Left renal cortex interstitium (tissue), 4 donors: ENCODE data around the gene ZMYM2. TPM values are rescaled to one million over a fixed set of nuclear protein-coding genes. Genes with fewer than 3 reads are reported as not detected.
A peak's percentile ranks its signal among the peaks of the same experiment; 100 is the strongest.
"Not testable (repeated sequence)": the region's sequence is repeated elsewhere in the genome, so short reads cannot be mapped to it uniquely, and the experiment has no call there.

Experiments
- DNase-seq, 4 donors: peaks; one replicate each; pipeline ENCODE4 v3.0.0-alpha.2; 2013; ENCODE audit warnings: low read depth in 4 of 4, low spot score in 2 of 4, missing footprints in 1 of 4
- polyA plus RNA-seq, 4 donors: library from polyadenylated mRNA; unstranded; fragments of 120-200 nt; gene quantifications; one replicate each; pipeline ENCODE4 v1.2.1, GENCODE V29; 2013; ENCODE audit not compliant: insufficient read length in 4 of 4

The ZMYM2 gene
- polyA plus RNA-seq = 100 to 1,000 TPM in 3 of 4 donors, 10 to 100 TPM in 1; 91.2 to 143 (median 111) TPM

- DNase-seq = peak; percentile 92 to 96 (median 94)
Observed at GRCh38 chr13:19958155-19959111, at the start of gene ZMYM2. TSS of gene ZMYM2 (plus strand) at chr13:19958727. CDS start at chr13:19993073, 34,346 bp downstream.

GRCh38 chr13:19910336-19911072 lies 48.0 kb upstream of the ZMYM2 start:
- no peak for DNase-seq

DNA sequence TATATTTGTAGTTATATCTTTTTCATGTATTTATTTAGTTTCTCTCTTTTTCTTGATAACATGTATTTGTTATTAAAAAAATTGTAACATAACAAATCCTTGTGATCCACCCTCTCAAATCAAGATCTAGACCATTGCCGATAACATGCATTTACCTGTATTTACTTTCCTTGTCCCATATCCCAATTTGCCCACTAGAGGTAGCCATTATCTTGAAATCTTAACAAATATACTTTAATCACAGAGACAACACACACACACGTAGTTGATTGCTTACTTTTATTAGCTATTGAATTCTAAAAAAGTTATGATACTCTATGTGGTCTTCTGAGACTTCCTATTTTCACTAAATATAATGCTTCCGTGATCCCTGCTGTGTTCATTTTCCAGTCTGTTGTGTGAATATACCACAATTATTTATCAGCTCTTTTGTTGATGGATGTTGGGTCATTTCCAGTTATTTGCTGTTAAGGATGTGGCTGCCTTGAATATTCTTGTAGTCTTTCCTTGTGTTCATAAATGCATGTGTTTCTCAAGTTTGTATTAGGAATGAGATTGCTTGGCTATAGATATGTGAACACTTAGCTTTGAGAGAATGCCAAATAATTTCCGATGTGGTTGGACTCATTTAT lies 31.3 kb upstream of the ZMYM2 start:
- DNase-seq = peak in 2 of 4 donors; percentile 5 to 17

GRCh38 chr13:19940106-19940505 lies 18.4 kb upstream of the ZMYM2 start:
- no peak for DNase-seq

- no peak for DNase-seq
Observed at GRCh38 chr13:19950374-19950773, 8.2 kb upstream of the ZMYM2 start.

DNA sequence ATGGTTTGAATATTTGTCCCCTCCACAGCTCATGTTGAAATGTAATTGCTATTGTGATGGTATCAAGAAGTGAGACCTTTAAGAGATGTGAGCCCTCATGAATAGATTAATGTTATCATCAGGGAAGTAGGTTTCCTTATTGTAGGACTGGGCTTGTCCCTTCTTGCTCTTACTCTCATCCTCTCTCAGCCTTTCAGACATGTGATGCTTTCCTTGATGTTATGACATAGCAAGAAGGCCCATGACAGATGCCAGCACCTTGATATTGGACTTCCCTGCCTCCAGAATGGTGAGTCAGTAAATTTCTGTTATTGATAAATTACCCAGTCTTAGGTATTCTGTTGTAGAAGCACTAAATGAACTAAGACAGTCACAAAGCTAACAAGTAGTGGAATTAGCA lies 5.7 kb upstream of the ZMYM2 start:
- DNase-seq = no peak

DNA sequence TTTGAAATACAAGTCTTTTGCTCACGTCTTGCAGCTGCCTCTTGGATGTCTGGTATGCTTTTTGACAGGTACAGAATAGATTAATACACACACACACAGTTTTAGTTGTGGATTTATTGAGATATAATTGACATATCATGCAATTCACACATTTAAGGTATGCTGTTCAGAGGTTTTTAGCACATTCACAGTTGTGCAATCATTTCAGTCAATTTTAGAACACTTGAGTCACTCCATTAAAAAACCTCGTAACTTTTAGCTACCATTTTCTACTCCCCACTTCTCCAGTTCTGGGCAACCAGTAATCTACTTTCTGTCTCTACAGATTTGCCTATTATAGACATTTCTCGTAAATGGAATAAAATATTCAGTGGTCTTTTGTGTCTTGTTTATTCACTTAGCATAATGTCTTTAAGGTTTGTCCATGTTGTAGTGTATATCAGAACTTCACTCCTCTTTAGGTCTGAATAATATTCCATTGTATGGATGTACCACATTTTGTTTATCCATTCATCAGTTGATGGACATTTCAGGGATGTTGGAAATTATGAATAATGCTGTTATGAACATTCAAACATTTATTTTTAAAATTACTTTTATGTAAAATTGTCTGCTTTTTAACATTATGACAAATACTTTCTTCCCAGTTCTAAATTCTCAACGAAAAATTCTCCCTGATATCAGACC lies 2.5 kb upstream of the ZMYM2 start:
- DNase-seq = no peak

DNA sequence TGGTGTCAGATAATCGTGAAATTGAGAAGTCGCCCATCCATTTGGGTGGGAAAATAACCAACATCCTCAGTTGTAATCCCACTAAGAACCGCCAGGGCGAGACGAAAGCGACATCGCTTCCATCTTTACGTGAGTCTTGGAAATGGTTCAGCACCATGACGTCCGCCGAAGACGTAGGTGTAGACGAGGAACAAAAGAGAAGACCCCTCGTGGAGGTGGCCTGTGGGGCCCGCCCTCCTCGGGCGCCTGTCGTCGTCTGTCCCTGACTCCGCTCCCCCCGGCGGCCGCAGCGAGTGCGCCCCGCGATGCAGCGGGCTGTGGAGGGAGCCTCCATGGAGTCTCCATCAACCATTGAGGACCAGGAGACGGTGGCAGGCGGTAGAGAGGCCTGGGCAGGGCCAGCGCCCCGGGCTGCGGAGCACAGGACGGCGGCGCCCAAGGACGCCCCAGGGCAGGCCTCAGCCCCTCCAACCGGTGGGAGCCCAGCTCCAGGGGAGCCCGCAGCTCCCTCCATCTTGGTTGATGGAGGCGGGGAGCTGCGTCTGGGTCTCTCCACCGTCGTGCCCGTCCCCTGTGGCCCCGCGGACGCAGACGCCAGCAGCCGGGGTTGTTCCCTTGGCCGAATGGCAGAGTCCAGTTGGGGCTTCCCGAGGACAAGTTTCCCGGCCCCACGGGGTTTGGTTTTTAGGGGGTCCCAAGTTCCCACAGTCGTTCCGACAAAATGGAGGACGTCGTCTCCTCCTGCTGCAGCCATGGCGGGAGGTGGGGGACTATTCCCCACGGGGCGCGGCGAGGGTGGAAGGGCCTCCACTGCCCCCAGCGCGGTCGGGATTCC lies 990 bp upstream of the ZMYM2 start:
- peak; percentile 62 to 83 (median 76) for DNase-seq

GRCh38 chr13:19959141-19959830 lies 759 bp downstream of the ZMYM2 start:
- DNase-seq = peak; percentile 27 to 50 (median 28)

- DNase-seq = peak; percentile 60 to 82 (median 73)
Observed at GRCh38 chr13:19959831-19960652, 1.5 kb downstream of the ZMYM2 start.

GRCh38 chr13:19960653-19960976 lies 2.1 kb downstream of the ZMYM2 start:
- no peak for DNase-seq

GRCh38 chr13:19961489-19961888 lies 3.0 kb downstream of the ZMYM2 start:
- DNase-seq = no peak

GRCh38 chr13:19961924-19962323 lies 3.4 kb downstream of the ZMYM2 start:
- no peak for DNase-seq

- DNase-seq = no peak
Observed at GRCh38 chr13:19962894-19963293, 4.4 kb downstream of the ZMYM2 start.

DNA sequence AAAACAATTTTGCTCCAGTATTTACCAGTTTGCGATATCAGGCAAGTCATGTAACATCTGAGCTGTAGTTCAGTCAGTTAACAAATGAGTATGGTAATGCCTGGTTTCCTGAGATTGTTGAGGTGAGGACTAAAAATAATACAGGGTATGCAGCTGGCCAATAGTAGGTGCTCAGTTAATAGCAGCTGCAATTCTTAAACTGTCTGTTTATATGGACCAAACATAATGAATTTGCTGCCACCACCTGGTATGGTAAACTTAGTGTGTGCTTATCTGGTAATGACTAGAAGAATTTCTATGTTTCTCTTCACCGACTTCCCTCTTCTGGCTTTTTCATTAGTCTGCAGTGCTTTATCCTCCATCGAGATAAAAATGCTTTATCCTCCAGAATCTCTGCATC lies 9.1 kb downstream of the ZMYM2 start:
- no peak for DNase-seq

GRCh38 chr13:19974498-19975009 lies 16.0 kb downstream of the ZMYM2 start:
- DNase-seq = not testable (repeated sequence)

DNA sequence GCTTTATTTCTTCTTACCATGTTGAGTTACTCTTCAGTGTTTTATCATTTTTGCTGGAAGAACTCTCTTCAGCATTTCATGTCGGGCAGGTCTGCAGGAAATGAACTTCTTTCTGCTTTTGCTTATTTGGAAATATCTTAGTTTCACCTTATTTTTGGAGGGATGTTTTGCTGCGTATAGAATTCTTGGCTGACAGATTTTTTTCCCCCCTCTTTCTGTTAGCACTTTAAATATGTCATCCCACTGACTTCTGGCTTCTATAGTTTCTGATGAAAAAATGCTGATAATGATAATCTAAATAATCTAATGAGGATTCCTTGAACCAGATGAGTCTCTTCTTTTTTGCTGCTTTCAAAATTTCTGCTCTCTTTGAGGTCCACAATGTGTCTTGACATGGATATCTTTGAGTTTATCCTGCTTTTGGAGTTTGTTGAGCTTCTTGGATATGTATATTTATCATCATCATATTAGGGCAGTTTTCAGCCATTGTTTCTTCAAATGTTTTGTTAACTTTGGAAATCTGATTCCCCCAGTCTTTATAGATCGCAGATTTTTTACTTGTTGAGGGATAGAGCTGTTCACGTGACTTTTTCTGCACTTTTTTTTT lies 20.4 kb downstream of the ZMYM2 start:
- no peak for DNase-seq
